Central memory CD8-positive, alpha-beta T cell (primary cell): ENCODE data around the gene LAMA2.

Source experiments
- ATAC-seq: fragments of 150-1000 bp; cut with Tn5 transposase; replicated peaks from 2 replicates; pipeline ENCODE4 v1.10.0; 2022; ENCODE audit warnings: mild to moderate bottlenecking, moderate FRiP score, moderate number of reproducible peaks; ENCODE audit not compliant: poor library complexity, severe bottlenecking; ENCODE audit errors: extremely low read depth
- DNase-seq, 2 donors: peaks; one replicate each; pipeline ENCODE4 v3.0.0; 2021; ENCODE audit warnings: low spot score in 2 of 2
- H3K27ac Mint-ChIP-seq: one replicate; pipeline ENCODE4 v1.8.0; 2022; ENCODE audit warnings: low read depth, mild to moderate bottlenecking, moderate library complexity, mixed read lengths
- H3K27me3 Mint-ChIP-seq: one replicate; pipeline ENCODE4 v1.8.0; 2022; ENCODE audit warnings: mixed read lengths
- H3K36me3 Mint-ChIP-seq: one replicate; pipeline ENCODE4 v1.8.0; 2022; ENCODE audit warnings: mild to moderate bottlenecking, moderate library complexity, mixed read lengths; ENCODE audit not compliant: insufficient read depth
- H3K4me1 Mint-ChIP-seq: one replicate; pipeline ENCODE4 v1.8.0; 2022; ENCODE audit warnings: mixed read lengths
- H3K4me3 Mint-ChIP-seq: one replicate; pipeline ENCODE4 v1.8.0; 2022; ENCODE audit warnings: mild to moderate bottlenecking, moderate library complexity, mixed read lengths
- H3K9me3 Mint-ChIP-seq: one replicate; pipeline ENCODE4 v1.8.0; 2022; ENCODE audit warnings: mixed read lengths

LAMA2 gene

GRCh38 chr6:128929869-128930268, 46.9 kb downstream of the LAMA2 start:
- DNase-seq (no peak), ATAC-seq (no peak)
- Mint-ChIP-seq H3K27ac (no peak overlapping the region), H3K27me3 (no peaks in the 10 kb centered on the region), H3K4me1 (no peaks in the 10 kb centered on the region), H3K9me3 (peaks cover under 1% of the 10 kb centered on the region), H3K4me3 (no peak overlapping the region), H3K36me3 (no peaks in the 10 kb centered on the region)

- Mint-ChIP-seq H3K36me3 (no peaks in the 10 kb centered on the region), H3K27me3 (no peaks in the 10 kb centered on the region), H3K4me1 (no peaks in the 10 kb centered on the region), H3K4me3 (no peak overlapping the region), H3K27ac (no peak overlapping the region), H3K9me3 (peaks cover 4% of the 10 kb centered on the region)
- ATAC-seq (no peak), DNase-seq (no peak)
Observed at GRCh38 chr6:128930321-128930720, 47.4 kb downstream of the LAMA2 start.

GRCh38 chr6:128932061-128932460, 49.1 kb downstream of the LAMA2 start:
- Mint-ChIP-seq H3K27ac (no peak overlapping the region), H3K4me1 (no peaks in the 10 kb centered on the region), H3K4me3 (no peak overlapping the region), H3K27me3 (no peaks in the 10 kb centered on the region), H3K9me3 (peaks cover 4% of the 10 kb centered on the region), H3K36me3 (no peaks in the 10 kb centered on the region)
- DNase-seq = no peak
- no peak for ATAC-seq

- H3K36me3 Mint-ChIP-seq = no peaks in the 10 kb centered on the region
- no peak for ATAC-seq
- H3K4me3 Mint-ChIP-seq = no peak overlapping the region
- no peak overlapping the region for H3K27ac Mint-ChIP-seq
- H3K4me1 Mint-ChIP-seq = no peaks in the 10 kb centered on the region
- no peaks in the 10 kb centered on the region for H3K27me3 Mint-ChIP-seq
- no peak for DNase-seq
- H3K9me3 Mint-ChIP-seq = no peaks in the 10 kb centered on the region
Observed at GRCh38 chr6:128950864-128951263, 67.9 kb downstream of the LAMA2 start.

GRCh38 chr6:128952902-128953301, 70.0 kb downstream of the LAMA2 start:
- Mint-ChIP-seq H3K36me3 (no peaks in the 10 kb centered on the region), H3K4me3 (no peak overlapping the region), H3K27ac (no peak overlapping the region), H3K4me1 (no peaks in the 10 kb centered on the region), H3K9me3 (no peaks in the 10 kb centered on the region), H3K27me3 (no peaks in the 10 kb centered on the region)
- no peak for DNase-seq
- ATAC-seq = no peak

GRCh38 chr6:128954308-128955043, 71.5 kb downstream of the LAMA2 start:
- no peak for DNase-seq
- Mint-ChIP-seq H3K36me3 (no peaks in the 10 kb centered on the region), H3K4me1 (no peaks in the 10 kb centered on the region), H3K27me3 (no peaks in the 10 kb centered on the region), H3K27ac (no peak overlapping the region), H3K9me3 (no peaks in the 10 kb centered on the region), H3K4me3 (no peak overlapping the region)
- no peak for ATAC-seq

- Mint-ChIP-seq H3K4me3 (no peak overlapping the region), H3K27ac (no peak overlapping the region), H3K4me1 (no peaks in the 10 kb centered on the region), H3K9me3 (no peaks in the 10 kb centered on the region), H3K36me3 (no peaks in the 10 kb centered on the region), H3K27me3 (no peaks in the 10 kb centered on the region)
- no peak for DNase-seq
- no peak for ATAC-seq
Observed at GRCh38 chr6:128963561-128963960, 80.6 kb downstream of the LAMA2 start.

- ATAC-seq (no peak), DNase-seq (no peak)
- Mint-ChIP-seq H3K4me3 (no peak overlapping the region), H3K27me3 (no peaks in the 10 kb centered on the region), H3K9me3 (no peaks in the 10 kb centered on the region), H3K36me3 (no peaks in the 10 kb centered on the region), H3K27ac (no peak overlapping the region), H3K4me1 (no peaks in the 10 kb centered on the region)
Observed at GRCh38 chr6:128964233-128964755, 81.4 kb downstream of the LAMA2 start.

GRCh38 chr6:128964771-128965170, 81.8 kb downstream of the LAMA2 start:
- H3K27me3 Mint-ChIP-seq = no peaks in the 10 kb centered on the region
- no peaks in the 10 kb centered on the region for H3K4me1 Mint-ChIP-seq
- ATAC-seq (no peak), DNase-seq (no peak)
- no peak overlapping the region for H3K27ac Mint-ChIP-seq
- no peaks in the 10 kb centered on the region for H3K9me3 Mint-ChIP-seq
- H3K4me3 Mint-ChIP-seq = no peak overlapping the region
- H3K36me3 Mint-ChIP-seq = no peaks in the 10 kb centered on the region

- Mint-ChIP-seq H3K36me3 (no peaks in the 10 kb centered on the region), H3K9me3 (no peaks in the 10 kb centered on the region), H3K4me1 (no peaks in the 10 kb centered on the region), H3K27ac (no peak overlapping the region), H3K27me3 (peaks cover 12% of the 10 kb centered on the region), H3K4me3 (no peak overlapping the region)
- DNase-seq = no peak
- ATAC-seq = no peak
Observed at GRCh38 chr6:128966934-128967333, 84.0 kb downstream of the LAMA2 start.

- ATAC-seq = no peak
- no peak overlapping the region for H3K27ac Mint-ChIP-seq
- no peak overlapping the region for H3K4me3 Mint-ChIP-seq
- no peaks in the 10 kb centered on the region for H3K36me3 Mint-ChIP-seq
- DNase-seq = no peak
- H3K27me3 Mint-ChIP-seq = peaks cover 9% of the 10 kb centered on the region
- H3K4me1 Mint-ChIP-seq = no peaks in the 10 kb centered on the region
- H3K9me3 Mint-ChIP-seq = peaks cover 15% of the 10 kb centered on the region
Observed at GRCh38 chr6:128979071-128979470, 96.1 kb downstream of the LAMA2 start.

GRCh38 chr6:128981716-128982115, 98.8 kb downstream of the LAMA2 start:
- Mint-ChIP-seq H3K36me3 (no peaks in the 10 kb centered on the region), H3K4me3 (no peak overlapping the region), H3K27ac (no peak overlapping the region), H3K4me1 (no peaks in the 10 kb centered on the region), H3K27me3 (no peaks in the 10 kb centered on the region), H3K9me3 (peaks cover 5% of the 10 kb centered on the region)
- ATAC-seq (no peak), DNase-seq (no peak)

GRCh38 chr6:128990360-128990759, 107.4 kb downstream of the LAMA2 start:
- no peak overlapping the region for H3K27ac Mint-ChIP-seq
- H3K36me3 Mint-ChIP-seq = no peaks in the 10 kb centered on the region
- no peaks in the 10 kb centered on the region for H3K9me3 Mint-ChIP-seq
- no peaks in the 10 kb centered on the region for H3K27me3 Mint-ChIP-seq
- no peak overlapping the region for H3K4me3 Mint-ChIP-seq
- DNase-seq = no peak
- H3K4me1 Mint-ChIP-seq = no peaks in the 10 kb centered on the region
- no peak for ATAC-seq
